AG10803 (cell line): ENCODE results near the gene FIBP.

Experiments used
- DNase-seq: peaks from one replicate; pipeline ENCODE4 v3.0.0; 2010; ENCODE audit warnings: low read depth
- H3K4me3 ChIP-seq: 2 replicates; pipeline ENCODE4 v1.5.1; 2011; ENCODE audit warnings: mild to moderate bottlenecking, low read length, control low read depth
- TF ChIP-seq, protein P1 (sequence below): conservative IDR thresholded peaks from 2 replicates; pipeline ENCODE4 v1.5.1; 2011; ENCODE audit warnings: mild to moderate bottlenecking, low read length, control low read depth, inconsistent platforms

FIBP gene

GRCh38 chr11:65872586-65873317 lies 15.5 kb downstream of the FIBP start, which contains the start of gene EFEMP2:
EFEMP2 (minus strand) TSS chr11:65872800; CDS start chr11:65872354, 446 bp downstream.
- H3K4me3 ChIP-seq = peak within 1 kb of the TSS; percentile 81
- peak; percentile 37 for DNase-seq
- TF ChIP-seq, protein P1, sequence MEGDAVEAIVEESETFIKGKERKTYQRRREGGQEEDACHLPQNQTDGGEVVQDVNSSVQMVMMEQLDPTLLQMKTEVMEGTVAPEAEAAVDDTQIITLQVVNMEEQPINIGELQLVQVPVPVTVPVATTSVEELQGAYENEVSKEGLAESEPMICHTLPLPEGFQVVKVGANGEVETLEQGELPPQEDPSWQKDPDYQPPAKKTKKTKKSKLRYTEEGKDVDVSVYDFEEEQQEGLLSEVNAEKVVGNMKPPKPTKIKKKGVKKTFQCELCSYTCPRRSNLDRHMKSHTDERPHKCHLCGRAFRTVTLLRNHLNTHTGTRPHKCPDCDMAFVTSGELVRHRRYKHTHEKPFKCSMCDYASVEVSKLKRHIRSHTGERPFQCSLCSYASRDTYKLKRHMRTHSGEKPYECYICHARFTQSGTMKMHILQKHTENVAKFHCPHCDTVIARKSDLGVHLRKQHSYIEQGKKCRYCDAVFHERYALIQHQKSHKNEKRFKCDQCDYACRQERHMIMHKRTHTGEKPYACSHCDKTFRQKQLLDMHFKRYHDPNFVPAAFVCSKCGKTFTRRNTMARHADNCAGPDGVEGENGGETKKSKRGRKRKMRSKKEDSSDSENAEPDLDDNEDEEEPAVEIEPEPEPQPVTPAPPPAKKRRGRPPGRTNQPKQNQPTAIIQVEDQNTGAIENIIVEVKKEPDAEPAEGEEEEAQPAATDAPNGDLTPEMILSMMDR = no peak

DNA sequence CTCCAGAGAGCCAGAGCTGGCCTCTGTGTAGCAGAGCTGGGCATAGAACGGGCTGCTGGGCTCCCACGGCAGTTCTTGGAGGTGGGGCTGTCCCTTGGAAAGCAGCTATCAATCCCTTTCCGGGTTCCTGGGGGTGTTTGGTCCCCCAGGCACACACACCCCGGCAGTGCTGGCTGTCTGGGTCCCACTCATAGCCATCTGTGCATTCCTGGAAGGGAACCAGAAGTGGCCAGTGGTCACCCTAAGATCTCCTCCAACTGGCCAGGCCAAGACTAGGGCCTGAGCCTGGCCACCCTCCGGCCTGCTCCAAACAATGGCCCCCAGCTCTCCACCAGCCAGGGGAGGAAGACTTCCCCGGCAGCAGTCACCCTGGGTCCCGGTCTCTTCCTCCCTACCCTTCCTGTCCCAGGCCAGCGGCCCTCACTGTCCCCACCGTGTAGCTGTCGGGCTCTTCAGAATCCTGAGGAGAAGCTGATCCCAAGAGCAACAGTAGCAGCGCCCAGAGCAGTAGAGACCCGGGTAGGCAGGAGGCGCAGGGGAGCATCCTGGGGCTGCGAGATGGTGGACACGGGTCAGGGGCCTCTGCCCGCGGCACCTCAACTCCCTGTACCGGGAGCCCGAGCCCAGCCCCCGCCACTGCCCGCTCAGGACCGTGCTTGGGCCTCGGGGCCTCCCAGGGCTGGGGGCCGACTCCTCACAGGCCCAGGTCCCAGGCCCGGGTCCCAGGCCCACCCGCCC lies 16.3 kb downstream of the FIBP start:
- peak overlapping the region; percentile 81 for H3K4me3 ChIP-seq
- DNase-seq = peak; percentile 39
- TF ChIP-seq, protein P1 = peak; percentile 23

DNA sequence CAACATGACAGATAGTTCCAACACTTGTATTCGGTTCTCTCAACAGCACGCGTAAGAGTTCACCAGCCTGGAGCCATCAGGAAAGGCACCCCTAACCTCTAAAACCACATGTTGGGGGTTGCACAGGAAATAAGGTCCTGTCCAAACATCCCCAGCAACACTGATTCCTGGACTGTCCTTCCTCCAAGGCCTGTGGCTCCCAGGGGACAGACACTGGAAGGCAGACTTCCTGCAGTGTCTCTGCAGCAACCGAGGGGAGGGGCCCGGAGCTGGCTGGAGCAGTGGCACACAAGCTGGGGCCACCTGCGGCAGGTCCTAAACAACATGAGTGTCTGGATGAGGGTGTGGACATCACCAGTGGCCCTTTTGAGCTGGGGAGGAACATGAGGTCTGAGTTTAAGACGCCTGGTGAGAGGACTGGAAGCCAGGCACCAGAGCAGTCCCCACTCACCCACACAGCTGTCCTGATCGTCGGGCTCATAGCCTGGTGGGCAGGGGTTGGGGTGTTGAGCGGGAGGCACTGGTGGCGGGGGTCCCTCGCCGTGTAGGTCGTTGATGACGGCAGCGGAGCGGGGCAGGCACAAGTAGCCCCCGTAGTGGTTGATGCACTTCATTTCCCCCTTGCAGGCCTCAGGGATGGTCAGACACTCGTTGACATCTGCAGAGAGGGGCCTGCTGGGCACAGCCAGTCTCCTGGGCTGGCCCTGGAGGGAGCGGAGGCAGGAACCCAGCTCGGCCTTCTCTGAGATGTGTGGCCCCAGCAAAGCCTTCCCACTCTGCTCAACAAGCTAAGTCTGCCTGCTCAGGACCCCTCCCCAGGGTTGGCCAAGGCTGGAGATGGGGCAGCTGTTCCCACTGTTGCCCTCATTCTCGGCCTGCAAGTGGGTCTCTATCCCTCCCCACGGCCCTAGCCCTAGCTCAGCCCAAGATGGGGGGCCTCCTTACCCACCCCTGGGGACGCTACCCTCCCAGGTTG lies 17.3 kb downstream of the FIBP start:
- DNase-seq = peak; percentile 29
- H3K4me3 ChIP-seq = peak overlapping the region; percentile 81
- TF ChIP-seq, protein P1 = no peak

DNA sequence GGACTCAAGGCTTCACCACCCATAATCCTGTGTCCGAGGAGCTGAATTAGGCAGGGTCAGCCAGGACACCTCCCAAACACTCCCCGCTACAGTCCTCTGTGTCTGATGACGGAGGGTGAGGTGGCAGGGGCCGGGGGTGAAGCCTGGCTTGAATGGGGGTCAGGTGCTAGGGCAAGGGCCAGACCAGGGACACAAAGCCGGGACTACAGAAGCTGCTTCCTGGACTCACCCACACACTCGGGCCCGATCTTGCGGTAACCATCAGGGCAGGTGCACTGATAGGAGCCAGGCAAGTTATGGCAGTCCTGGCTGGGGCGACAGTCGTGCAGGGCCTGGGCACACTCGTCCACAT lies 18.0 kb downstream of the FIBP start:
- TF ChIP-seq, protein P1 = no peak
- no peak for DNase-seq
- peak overlapping the region; percentile 9; the same call in 1 of the 2 replicates for H3K4me3 ChIP-seq

DNA sequence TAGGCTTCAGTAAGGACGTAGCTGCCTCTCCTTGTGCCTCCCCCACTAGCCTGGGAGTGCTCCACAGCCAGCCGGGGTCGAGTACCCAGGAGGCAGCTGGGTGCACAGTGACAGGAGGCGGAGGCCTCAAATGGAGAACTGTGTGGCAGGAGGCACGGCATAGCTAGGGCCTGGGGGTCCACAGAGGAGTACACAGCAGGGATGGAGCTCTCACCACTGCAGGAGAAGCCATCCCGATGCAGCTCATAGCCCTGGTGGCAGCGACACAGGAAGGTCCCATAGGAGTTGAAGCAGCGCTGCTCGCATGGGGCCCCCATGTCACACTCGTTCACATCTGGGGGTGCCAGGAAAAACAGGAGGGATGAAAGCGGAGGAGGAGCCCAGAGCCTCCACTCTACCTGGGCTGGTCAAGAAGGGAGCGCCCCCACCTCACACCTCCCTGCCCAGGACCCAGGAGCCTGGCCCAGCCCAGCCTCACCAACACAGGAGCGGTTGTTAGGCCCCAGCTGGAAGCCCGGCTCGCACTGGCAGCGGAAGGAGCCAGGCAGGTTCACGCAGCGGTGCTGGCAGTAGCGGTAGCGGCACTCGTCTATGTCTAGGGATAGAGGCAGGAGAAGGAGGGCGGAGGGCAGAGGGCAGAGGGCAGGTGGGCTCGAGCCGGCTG lies 18.5 kb downstream of the FIBP start:
- DNase-seq = no peak
- TF ChIP-seq, protein P1 = no peak

DNA sequence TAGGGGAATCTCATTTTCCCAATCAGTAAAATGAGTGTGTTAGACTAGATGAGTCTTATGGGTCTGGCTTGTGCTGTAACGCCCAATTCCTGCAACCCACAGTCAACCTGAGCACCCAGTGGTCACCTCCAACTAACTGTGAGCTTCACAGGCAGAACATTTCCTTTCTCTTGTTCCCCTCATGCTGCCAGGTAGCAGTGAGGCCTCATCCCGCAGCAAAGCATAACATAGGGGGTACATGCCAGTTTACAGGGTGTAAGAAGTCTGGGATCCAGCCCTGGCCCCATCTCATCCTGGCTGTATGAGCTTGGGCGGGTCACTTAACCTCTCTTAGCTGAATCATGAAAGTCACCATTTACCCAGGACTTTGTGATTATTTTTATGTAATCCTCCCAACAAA lies 19.4 kb downstream of the FIBP start:
- TF ChIP-seq, protein P1 = no peak
- no peak for DNase-seq
- no peak overlapping the region for H3K4me3 ChIP-seq

More for the DNA sequence above, 18.5 kb downstream of the FIBP start:
- no peak overlapping the region for H3K4me3 ChIP-seq
